Thyroid gland (tissue), 4 donors: ENCODE measurements around the gene XRCC5.

ENCODE experiments used
- CTCF ChIP-seq, 6 experiments: fragments of 200-600 bp in 3 of 6; fragments of 450-650 bp in 3 of 6; sonication (generic) in 3 of 6; IDR thresholded peaks; one replicate each; pipeline ENCODE4 v1.5.1; 2016 to 2019; ENCODE audit warnings: antibody characterized with exemption in 6 of 6, mild to moderate bottlenecking in 2 of 6, inconsistent platforms in 1 of 6, moderate library complexity in 1 of 6
- POLR2A ChIP-seq, 2 donors: fragments of 450-650 bp; IDR thresholded peaks; one replicate each; pipeline ENCODE4 v1.6.1; 2017; ENCODE audit warnings: antibody characterized with exemption in 2 of 2, mild to moderate bottlenecking in 2 of 2, moderate library complexity in 1 of 2

- TF ChIP-seq POLR2A (IDR thresholded peaks at IDR 0.05) (no peak), CTCF (IDR thresholded peaks at IDR 0.05) (no peak)
Measured at GRCh38 chr2:216195565-216196029, 86.4 kb downstream of the XRCC5 start.
